ENCODE data around the gene KCNG2. TPM values are rescaled to one million over a fixed set of nuclear protein-coding genes. Genes with fewer than 3 reads are reported as not detected.

The KCNG2 gene
- total and polyA plus RNA-seq, 2 experiments from 2014 or later: 0.13 to 0.52 TPM

- no peak for TF ChIP-seq ZNF462 (CRISPR knock-in tag; IDR thresholded peaks at IDR 0.05)
Observed at GRCh38 chr18:79876497-79876896, 78.8 kb downstream of the KCNG2 start (continued).

GRCh38 chr18:79877163-79878091, 79.7 kb downstream of the KCNG2 start:
- H3K4me1 Mint-ChIP-seq: peaks cover 2% of the 10 kb centered on the region
- H3K79me2 ChIP-seq (replicated peaks; ENCODE audit: insufficient read depth): no peaks in the 10 kb centered on the region
- no peak for DNase-seq (ENCODE audit: low spot score)
- H3K27ac Mint-ChIP-seq: no peak overlapping the region
- no peaks in the 10 kb centered on the region for H3K4me1 ChIP-seq (ENCODE audit: insufficient read depth)
- no peak overlapping the region for H3K4me3 ChIP-seq
- ATAC-seq: peak; percentile 54
- no peaks in the 10 kb centered on the region for H3K9me2 ChIP-seq (ENCODE audit: insufficient read depth)
- no peak overlapping the region for H3K4me2 ChIP-seq
- no peak overlapping the region for H3K27ac ChIP-seq (ENCODE audit: low read depth)
- H2AFZ ChIP-seq: no peak overlapping the region
- H3K4me3 Mint-ChIP-seq: no peak overlapping the region
- H3K36me3 ChIP-seq (ENCODE audit: insufficient read depth): no peaks in the 10 kb centered on the region
- H3K27me3 ChIP-seq (ENCODE audit: insufficient read depth): no peaks in the 10 kb centered on the region
- H3K27me3 Mint-ChIP-seq (ENCODE audit: insufficient read depth, low read depth, poor library complexity): peaks cover 10% of the 10 kb centered on the region
- no peaks in the 10 kb centered on the region for H3K9me3 Mint-ChIP-seq
- H3K36me3 Mint-ChIP-seq (ENCODE audit: low read depth): no peaks in the 10 kb centered on the region
- no peaks in the 10 kb centered on the region for H4K20me1 ChIP-seq (replicated peaks; ENCODE audit: insufficient read depth)
- no peaks in the 10 kb centered on the region for H3F3A ChIP-seq (replicated peaks; ENCODE audit: low read depth)
- TF ChIP-seq EZH2phosphoT487 (IDR thresholded peaks at IDR 0.05; ENCODE audit: unreplicated experiment): no peak
- TF ChIP-seq REST (IDR thresholded peaks at IDR 0.05; ENCODE audit: unreplicated experiment): no peak
- no peak for TF ChIP-seq ETS1 (IDR thresholded peaks at IDR 0.05)
- no peak for TF ChIP-seq POLR2AphosphoS5 (IDR thresholded peaks at IDR 0.05; ENCODE audit: low read depth)
- no peak for TF ChIP-seq ZNF114 (CRISPR knock-in tag; IDR thresholded peaks at IDR 0.05)
- no peak for TF ChIP-seq CREB1 (CRISPR knock-in tag; IDR thresholded peaks at IDR 0.05; ENCODE audit: low read depth)

Measured in GM23338 (cell line).